Measurements from ENCODE around the gene CHP1. TPM values are rescaled to one million over a fixed set of nuclear protein-coding genes. Genes with fewer than 3 reads are reported as not detected.
"Not testable (repeated sequence)": the region's sequence is repeated elsewhere in the genome, so short reads cannot be mapped to it uniquely, and the experiment has no call there.

CHP1 gene
- total RNA-seq, 1 donor from 2014 or later, result 77.0 TPM

- H3K27me3 Mint-ChIP-seq (ENCODE audit: low read depth), result peaks cover 36% of the 10 kb centered on the region
- no peak for DNase-seq (ENCODE audit: low spot score)
- TF ChIP-seq, protein P1, sequence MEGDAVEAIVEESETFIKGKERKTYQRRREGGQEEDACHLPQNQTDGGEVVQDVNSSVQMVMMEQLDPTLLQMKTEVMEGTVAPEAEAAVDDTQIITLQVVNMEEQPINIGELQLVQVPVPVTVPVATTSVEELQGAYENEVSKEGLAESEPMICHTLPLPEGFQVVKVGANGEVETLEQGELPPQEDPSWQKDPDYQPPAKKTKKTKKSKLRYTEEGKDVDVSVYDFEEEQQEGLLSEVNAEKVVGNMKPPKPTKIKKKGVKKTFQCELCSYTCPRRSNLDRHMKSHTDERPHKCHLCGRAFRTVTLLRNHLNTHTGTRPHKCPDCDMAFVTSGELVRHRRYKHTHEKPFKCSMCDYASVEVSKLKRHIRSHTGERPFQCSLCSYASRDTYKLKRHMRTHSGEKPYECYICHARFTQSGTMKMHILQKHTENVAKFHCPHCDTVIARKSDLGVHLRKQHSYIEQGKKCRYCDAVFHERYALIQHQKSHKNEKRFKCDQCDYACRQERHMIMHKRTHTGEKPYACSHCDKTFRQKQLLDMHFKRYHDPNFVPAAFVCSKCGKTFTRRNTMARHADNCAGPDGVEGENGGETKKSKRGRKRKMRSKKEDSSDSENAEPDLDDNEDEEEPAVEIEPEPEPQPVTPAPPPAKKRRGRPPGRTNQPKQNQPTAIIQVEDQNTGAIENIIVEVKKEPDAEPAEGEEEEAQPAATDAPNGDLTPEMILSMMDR (IDR thresholded peaks at IDR 0.05), result no peak
- no peak overlapping the region for H3K4me3 Mint-ChIP-seq (ENCODE audit: unreplicated experiment)
- no peaks in the 10 kb centered on the region for H3K4me1 Mint-ChIP-seq (ENCODE audit: low read depth)
- no peak overlapping the region for H3K27ac Mint-ChIP-seq (ENCODE audit: unreplicated experiment)
- no peaks in the 10 kb centered on the region for H3K36me3 Mint-ChIP-seq (ENCODE audit: low read depth)
- no peaks in the 10 kb centered on the region for H3K9me3 Mint-ChIP-seq (ENCODE audit: low read depth)
Observed at GRCh38 chr15:41219381-41219780, 11.7 kb upstream of the CHP1 start.

- DNase-seq (ENCODE audit: low spot score), result no peak
- H3K27me3 Mint-ChIP-seq (ENCODE audit: low read depth), result no peaks in the 10 kb centered on the region
- TF ChIP-seq, protein P1 (IDR thresholded peaks at IDR 0.05), result peak; percentile 2
- H3K4me1 Mint-ChIP-seq (ENCODE audit: low read depth), result peaks cover 25% of the 10 kb centered on the region
- H3K4me3 Mint-ChIP-seq (ENCODE audit: unreplicated experiment), result peak overlapping the region; percentile 93
- no peaks in the 10 kb centered on the region for H3K9me3 Mint-ChIP-seq (ENCODE audit: low read depth)
- peak overlapping the region; percentile 97 for H3K27ac Mint-ChIP-seq (ENCODE audit: unreplicated experiment)
- H3K36me3 Mint-ChIP-seq (ENCODE audit: low read depth), result no peaks in the 10 kb centered on the region
Observed at GRCh38 chr15:41230345-41230649, 771 bp upstream of the CHP1 start.

- TF ChIP-seq, protein P1 (IDR thresholded peaks at IDR 0.05), result no peak
- Mint-ChIP-seq H3K36me3 (ENCODE audit: low read depth) (no peaks in the 10 kb centered on the region), H3K27ac (ENCODE audit: unreplicated experiment) (peak overlapping the region; percentile 97), H3K4me3 (ENCODE audit: unreplicated experiment) (peak overlapping the region; percentile 93), H3K4me1 (ENCODE audit: low read depth) (peaks cover 25% of the 10 kb centered on the region), H3K27me3 (ENCODE audit: low read depth) (no peaks in the 10 kb centered on the region), H3K9me3 (ENCODE audit: low read depth) (no peaks in the 10 kb centered on the region)
- DNase-seq (ENCODE audit: low spot score), result no peak
Observed at GRCh38 chr15:41231422-41232226, 556 bp downstream of the CHP1 start.

- H3K4me3 Mint-ChIP-seq (ENCODE audit: unreplicated experiment), result no peak overlapping the region
- TF ChIP-seq, protein P1 (IDR thresholded peaks at IDR 0.05), result no peak
- DNase-seq (ENCODE audit: low spot score), result no peak
- H3K27ac Mint-ChIP-seq (ENCODE audit: unreplicated experiment), result no peak overlapping the region
- no peaks in the 10 kb centered on the region for H3K27me3 Mint-ChIP-seq (ENCODE audit: low read depth)
- H3K4me1 Mint-ChIP-seq (ENCODE audit: low read depth), result peaks cover 25% of the 10 kb centered on the region
- no peaks in the 10 kb centered on the region for H3K9me3 Mint-ChIP-seq (ENCODE audit: low read depth)
- H3K36me3 Mint-ChIP-seq (ENCODE audit: low read depth), result no peaks in the 10 kb centered on the region
Observed at GRCh38 chr15:41233367-41233771, 2.3 kb downstream of the CHP1 start.

DNA sequence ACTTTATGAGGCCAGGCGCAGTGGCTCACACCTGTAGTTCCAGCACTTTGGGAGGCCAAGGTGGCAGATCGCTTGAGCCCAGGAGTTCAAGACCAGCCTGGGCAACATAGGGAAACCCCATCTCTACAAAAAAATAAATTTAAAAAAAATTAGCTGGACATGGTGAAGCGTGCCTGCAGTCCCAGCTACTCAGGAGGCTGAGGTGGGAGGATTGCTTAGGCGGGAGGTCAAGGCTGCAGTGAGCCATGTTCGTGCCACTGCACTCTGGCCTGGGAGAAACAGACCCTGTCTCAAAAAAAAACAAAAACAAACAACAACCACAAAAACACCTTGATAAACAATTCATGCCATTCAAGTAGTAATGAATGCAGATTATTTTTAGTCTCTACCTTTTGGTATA is 4.2 kb downstream of the CHP1 start:
- not testable (repeated sequence) for H3K4me3 Mint-ChIP-seq (ENCODE audit: unreplicated experiment); H3K27ac Mint-ChIP-seq (ENCODE audit: unreplicated experiment); H3K27me3 Mint-ChIP-seq (ENCODE audit: low read depth); DNase-seq (ENCODE audit: low spot score); H3K36me3 Mint-ChIP-seq (ENCODE audit: low read depth); H3K9me3 Mint-ChIP-seq (ENCODE audit: low read depth)
- peaks cover 25% of the 10 kb centered on the region for H3K4me1 Mint-ChIP-seq (ENCODE audit: low read depth)

- Mint-ChIP-seq H3K27me3 (ENCODE audit: low read depth) (no peaks in the 10 kb centered on the region), H3K36me3 (ENCODE audit: low read depth) (no peaks in the 10 kb centered on the region), H3K9me3 (ENCODE audit: low read depth) (no peaks in the 10 kb centered on the region), H3K27ac (ENCODE audit: unreplicated experiment) (no peak overlapping the region), H3K4me3 (ENCODE audit: unreplicated experiment) (no peak overlapping the region), H3K4me1 (ENCODE audit: low read depth) (peaks cover 20% of the 10 kb centered on the region)
- DNase-seq (ENCODE audit: low spot score), result no peak
- TF ChIP-seq, protein P1 (IDR thresholded peaks at IDR 0.05), result no peak
Observed at GRCh38 chr15:41235929-41236328, 4.9 kb downstream of the CHP1 start.
